ENCODE data around the gene GOLGA8A. TPM values are rescaled to one million over a fixed set of nuclear protein-coding genes. Genes with fewer than 3 reads are reported as not detected.

The GOLGA8A gene
- total RNA-seq, 4 donors from 2014 or later = 22.5 to 53.7 (median 38.2) TPM

GRCh38 chr15:34435658-34436057, 1.9 kb downstream of the GOLGA8A start:
- no peak for TF ChIP-seq CTCF (IDR thresholded peaks at IDR 0.05; ENCODE audit: low read depth)

DNA sequence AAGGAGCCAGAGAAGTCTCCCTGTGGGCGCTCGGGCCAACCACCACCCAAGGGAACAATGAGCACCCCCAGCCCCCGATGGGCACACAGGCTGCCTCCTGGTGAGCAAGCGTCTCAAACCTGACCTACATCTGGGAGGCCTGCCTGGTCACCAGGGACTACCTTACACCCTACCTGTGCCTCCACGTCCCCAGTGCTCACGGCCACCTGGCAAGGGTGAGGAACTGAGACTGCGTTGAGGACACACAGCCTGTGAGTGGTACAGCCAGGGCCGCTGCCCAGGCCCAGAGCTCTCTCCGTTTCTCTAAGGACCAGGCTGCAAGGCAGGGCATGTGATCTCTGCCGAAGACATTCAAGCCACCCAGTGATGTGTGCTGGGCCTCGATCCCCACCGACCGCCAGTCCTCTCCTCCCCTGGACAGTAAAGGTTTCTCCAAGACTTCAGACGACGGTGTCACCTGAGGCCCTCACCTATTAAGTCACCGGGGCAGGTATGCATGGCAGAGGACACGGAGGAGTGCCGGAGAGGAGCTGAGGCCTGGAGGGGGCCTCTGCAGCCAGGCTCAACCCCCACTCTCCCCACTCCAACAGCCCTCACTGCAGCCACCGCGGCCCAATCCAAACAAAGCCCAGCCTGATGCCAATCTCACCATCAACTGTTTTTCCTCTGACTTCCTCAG, 2.8 kb downstream of the GOLGA8A start:
- no peak for TF ChIP-seq CTCF (IDR thresholded peaks at IDR 0.05; ENCODE audit: low read depth)

Other genes with a start within 250 kb of the GOLGA8A start
- 10 to 100 TPM; 45.4 to 59.0 (median 55.9) TPM for gene KATNBL1, start 227.7 kb downstream of the GOLGA8A start, total RNA-seq
- 100 to 1,000 TPM; 142 to 180 (median 156) TPM for gene EMC4, start 212.8 kb downstream of the GOLGA8A start, total RNA-seq
- 10 to 100 TPM; 22.0 to 58.0 (median 27.1) TPM for gene SLC12A6, start 100.0 kb downstream of the GOLGA8A start, total RNA-seq
- gene NOP10, start 94.7 kb downstream of the GOLGA8A start, total RNA-seq = 100 to 1,000 TPM in 3 of 4 donors, 10 to 100 TPM in 1; 82.7 to 244 (median 166) TPM
- not detected for gene NUTM1, start 94.5 kb downstream of the GOLGA8A start, total RNA-seq
- 10 to 100 TPM in 3 of 4 donors, 1 to 10 TPM in 1; 7.0 to 26.6 (median 13.3) TPM for gene LPCAT4, start 70.6 kb downstream of the GOLGA8A start, total RNA-seq
- gene GOLGA8B, start 145.8 kb upstream of the GOLGA8A start, total RNA-seq = 100 to 1,000 TPM in 1 of 4 donors, 10 to 100 TPM in 3; 44.5 to 148 (median 68.3) TPM

Measured in subcutaneous adipose tissue (tissue), 4 donors.